Esophagus muscularis mucosa (tissue), 3 donors: ENCODE measurements around the gene PBOV1.

Experiments used
- CTCF ChIP-seq, 3 experiments: fragments of 200-600 bp in 2 of 3; fragments of 450-650 bp in 1 of 3; sonication (generic) in 2 of 3; IDR thresholded peaks; one replicate each; pipeline ENCODE4 v1.5.1; 2017 to 2019; ENCODE audit warnings: antibody characterized with exemption in 3 of 3, mild to moderate bottlenecking in 2 of 3, moderate library complexity in 1 of 3
- POLR2A ChIP-seq: fragments of 450-650 bp; IDR thresholded peaks from one replicate; pipeline ENCODE4 v1.6.1; 2017; ENCODE audit warnings: antibody characterized with exemption, moderate library complexity, mild to moderate bottlenecking, low read depth
- POLR2AphosphoS5 ChIP-seq, 2 donors: sonication (generic); formaldehyde crosslinking; IDR thresholded peaks; one replicate each; pipeline ENCODE4 v1.6.1; 2017; ENCODE audit warnings: antibody characterized with exemption in 2 of 2

- no peak for TF ChIP-seq POLR2A
- no peak for TF ChIP-seq POLR2AphosphoS5 (IDR thresholded peaks at IDR 0.05)
- TF ChIP-seq CTCF (IDR thresholded peaks at IDR 0.05): no peak
Measured at GRCh38 chr6:138250053-138250452, 31.8 kb upstream of the PBOV1 start.
